HG02852 (cell line): ENCODE results near the gene SPDYE2.
"Not testable (repeated sequence)": the region's sequence is repeated elsewhere in the genome, so short reads cannot be mapped to it uniquely, and the experiment has no call there.

ENCODE experiments used
- ATAC-seq: cut with Tn5 transposase; IDR thresholded peaks from one replicate; pipeline ENCODE4 v1.9.1; 2021; ENCODE audit warnings: mild to moderate bottlenecking, moderate library complexity; ENCODE audit not compliant: unreplicated experiment

Gene SPDYE2

DNA sequence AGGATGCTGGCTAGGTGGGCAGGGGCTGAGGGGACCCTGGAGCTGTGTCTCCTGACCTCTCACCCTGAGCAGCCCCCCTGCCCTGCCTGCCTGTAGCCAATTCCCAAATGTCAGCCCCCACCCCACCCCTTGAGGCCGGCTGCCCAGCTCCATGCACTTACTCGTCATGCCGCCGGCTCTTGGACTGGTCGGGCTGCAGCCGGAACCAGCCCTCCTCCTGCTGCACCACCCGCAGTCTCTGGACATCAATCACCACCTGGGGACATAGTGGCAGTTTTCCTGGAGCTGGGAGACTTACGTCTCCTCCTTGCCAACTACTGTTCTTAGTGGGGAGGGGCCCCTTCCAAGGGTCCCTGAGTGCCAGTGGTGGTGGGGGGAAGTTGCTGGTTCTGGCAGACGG is 48.7 kb downstream of the SPDYE2 start:
- not testable (repeated sequence) for ATAC-seq

DNA sequence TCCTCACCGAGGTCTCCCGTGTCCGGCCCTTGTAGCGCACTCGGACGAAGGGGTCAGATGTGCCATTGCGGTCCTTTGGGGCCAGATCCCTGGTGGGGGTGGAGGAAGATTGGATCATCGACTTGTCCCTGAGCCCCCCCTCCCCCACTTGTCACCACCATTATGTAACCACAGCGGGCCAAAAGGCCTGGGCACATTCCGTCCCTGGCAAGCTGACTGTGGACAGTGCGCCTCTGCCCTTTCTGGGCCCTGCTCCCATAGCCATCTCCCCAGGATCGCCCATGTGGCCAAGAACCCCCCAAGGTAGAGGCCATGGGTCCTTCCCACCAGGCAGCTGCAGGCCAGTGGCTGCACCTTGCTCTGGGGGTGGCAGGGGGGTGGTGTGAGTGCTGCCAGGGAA is 51.3 kb downstream of the SPDYE2 start:
- not testable (repeated sequence) for ATAC-seq

DNA sequence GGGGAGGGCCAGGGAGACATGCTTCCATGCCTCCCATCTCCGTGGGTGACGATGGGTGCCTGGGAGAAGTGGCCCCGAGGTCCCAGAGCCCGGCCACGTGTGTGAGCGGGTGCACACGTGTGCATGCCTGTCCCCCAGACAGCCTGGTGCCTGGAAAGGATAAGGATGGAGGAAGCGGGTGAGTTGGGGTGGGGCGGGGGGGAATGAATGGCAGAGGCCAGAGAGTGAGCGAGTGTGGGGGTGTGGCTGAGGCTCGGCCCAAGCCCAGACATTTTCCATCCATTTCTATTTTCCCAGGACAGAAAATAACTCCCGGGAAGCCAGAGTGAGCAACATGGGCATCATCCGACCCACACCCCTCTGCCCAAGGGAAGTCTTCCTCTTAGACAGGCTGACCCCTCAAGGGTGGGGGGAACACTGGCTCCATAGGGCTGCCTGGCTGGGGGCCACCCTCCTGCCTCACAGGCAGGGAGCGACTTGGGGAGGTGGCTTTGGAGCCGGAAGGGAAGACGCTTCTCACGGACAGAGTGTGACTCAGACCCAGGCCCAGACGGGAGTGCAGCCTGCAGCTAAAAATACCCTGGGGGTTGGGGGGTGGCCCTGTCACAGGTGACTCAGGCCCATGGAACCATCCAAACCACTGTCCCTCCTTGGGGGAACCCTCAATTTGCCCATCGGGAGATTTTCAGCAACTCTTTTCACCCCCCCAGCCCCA is 53.6 kb downstream of the SPDYE2 start:
- ATAC-seq, result not testable (repeated sequence)

DNA sequence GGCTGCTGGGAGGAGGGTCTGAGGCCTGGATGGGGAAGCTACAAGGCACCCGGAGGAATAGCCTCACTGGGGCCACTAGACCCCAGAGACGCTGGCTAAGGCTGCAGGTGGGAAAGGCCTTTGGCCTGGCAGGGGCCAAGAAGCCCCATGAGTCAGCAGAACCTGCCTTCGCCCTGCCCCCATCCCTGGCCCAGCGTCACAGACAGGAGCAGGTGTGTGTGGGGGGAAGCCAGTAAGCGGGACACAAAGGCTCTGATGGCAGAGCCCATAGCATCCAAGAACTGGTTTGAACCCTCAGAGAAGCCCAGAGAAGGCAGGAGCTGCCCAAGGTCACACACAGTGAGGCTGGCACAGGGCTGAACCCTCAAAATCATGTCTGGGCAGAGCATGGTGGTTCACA is 55.8 kb downstream of the SPDYE2 start:
- not testable (repeated sequence) for ATAC-seq

DNA sequence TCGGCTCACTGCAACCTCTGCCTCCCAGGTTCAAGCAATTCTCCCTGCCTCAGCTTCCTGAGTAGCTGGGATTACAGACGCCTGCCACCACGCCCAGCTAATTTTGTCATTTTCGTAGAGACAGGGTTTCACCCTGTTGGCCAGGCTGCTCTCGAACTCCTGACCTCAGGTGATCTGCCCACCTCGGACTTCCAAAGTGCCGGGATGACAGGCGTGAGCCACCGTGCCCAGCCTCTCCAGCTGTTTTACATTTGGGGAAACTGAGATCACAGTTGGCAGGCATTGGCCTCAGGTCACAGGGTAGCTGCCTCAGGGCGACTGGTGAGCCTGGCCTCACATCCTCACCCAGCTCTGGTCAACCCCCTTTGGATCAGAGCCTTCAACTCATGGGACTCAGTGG is 58.7 kb downstream of the SPDYE2 start:
- not testable (repeated sequence) for ATAC-seq

DNA sequence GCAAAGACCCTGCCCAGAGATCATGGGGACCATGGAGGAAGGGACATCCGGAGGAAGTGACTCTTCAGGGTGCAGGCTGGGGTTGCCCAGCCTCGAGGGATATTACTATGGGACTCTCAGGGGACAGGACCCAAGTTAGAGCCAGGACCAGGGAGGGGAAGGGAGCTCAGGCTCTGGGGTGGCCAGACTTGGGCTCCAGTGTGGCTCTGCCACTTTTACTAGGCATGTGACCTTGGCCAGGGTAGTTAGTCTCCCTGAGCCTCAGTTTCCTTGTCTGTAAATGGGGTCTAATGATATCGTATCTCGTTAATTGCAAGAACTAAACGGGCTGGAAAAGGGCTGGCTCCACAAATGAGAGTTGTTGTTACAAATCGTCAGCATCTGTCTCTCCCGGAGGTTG is 59.4 kb downstream of the SPDYE2 start:
- ATAC-seq, result not testable (repeated sequence)

DNA sequence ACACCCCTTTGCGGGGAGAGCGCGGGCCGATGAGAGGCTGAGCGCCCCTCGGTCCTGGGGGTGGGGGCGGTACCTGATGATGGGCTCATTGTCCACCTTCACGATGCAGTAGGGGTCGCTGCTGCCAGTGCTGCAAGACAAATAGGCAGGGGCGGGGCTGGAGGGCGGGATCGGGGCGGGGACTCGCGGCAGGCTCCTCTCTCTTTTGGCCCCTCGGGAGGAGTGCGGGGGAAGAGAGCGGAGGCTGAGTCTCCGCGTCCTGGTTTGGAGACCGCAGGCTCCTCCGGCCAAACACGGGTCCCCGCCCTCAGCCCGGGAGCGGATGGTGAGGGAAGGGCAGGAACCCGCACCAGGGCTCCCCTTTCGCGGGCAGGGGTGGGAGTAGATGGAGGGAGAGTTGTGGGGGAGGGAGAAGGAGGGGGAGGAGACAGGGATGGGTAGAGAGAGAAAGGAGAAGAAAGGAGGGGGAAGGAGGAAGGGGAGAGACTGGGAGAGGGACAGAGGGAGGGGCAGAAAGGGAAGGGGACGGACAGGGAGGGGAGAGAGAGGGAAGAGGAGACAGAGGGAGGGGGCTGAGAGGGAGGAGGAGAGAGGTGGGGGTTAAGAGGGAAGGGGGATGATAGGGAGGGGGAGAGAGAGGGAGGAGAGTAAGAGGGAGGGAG is 60.1 kb downstream of the SPDYE2 start:
- ATAC-seq, result peak; percentile 40

DNA sequence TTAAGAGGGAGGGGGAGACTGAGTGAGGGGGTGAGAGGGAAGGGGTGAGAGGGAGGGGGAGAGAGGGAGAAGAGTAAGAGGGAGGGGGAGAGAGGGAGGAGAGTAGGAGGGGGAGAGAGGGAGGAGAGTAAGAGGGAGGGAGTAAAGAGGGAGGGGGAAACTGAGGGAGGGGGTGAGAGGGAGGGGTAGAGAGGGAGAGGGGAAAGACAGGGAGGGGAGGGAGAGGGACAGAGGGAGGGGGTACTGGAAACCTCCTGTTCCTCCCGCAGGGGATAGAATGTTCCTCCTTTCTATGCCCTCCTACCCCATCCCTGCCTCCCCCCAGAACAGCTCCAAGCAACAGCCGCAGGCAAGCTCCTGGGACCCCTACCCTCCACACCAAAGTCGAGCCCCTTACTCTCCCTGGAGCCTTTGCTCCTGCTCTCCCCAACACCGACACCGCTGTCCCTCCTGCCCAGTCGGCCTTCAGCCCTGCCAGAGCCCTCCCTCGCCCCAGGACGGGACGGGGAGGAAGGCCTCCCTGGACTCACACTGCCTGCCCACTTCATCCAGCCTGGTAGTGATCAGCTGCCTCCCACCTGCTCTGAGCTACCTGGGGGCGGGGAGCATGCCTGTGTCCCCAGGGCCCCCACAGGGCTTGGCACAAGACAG is 60.8 kb downstream of the SPDYE2 start:
- not testable (repeated sequence) for ATAC-seq
